8988T (cell line): ENCODE results near the gene WDR19.

Experiments
- DNase-seq: peaks from one replicate; pipeline ENCODE4 v3.0.0; 2011

Gene WDR19

DNA sequence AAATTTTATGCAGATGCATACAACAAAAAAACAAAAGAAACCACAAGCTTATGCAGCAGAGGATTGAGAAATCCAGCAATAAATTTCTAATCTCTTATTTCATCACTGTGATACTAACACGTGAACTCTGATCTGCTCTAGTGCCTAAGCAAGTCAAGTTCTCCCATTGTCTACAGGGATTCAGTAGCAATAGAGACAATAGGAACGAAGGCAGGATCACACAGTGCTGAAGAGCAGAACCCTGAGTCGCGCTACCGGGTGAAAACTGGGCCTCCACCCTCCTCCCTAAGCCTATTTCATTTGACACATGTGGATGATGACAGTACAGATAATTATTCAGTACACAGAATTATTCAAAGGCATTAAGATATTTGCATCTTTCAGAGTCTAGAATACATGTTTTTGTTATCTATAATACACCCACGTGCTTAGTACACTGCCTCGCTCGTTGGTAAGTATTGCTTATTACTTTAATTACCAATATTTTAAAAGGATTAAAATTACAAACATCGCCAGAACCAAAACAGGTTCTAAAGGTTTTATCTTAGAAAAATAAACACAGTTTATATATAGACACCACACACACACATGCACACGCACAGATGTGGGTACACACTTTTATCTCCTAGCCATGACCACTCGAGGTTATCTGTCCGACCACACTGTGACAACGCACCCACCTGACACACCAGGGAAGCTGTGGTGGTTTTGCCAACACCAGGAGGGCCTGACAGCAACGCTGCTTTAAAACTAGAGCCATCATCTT lies 123.8 kb downstream of the WDR19 start:
- DNase-seq, result no peak

DNA sequence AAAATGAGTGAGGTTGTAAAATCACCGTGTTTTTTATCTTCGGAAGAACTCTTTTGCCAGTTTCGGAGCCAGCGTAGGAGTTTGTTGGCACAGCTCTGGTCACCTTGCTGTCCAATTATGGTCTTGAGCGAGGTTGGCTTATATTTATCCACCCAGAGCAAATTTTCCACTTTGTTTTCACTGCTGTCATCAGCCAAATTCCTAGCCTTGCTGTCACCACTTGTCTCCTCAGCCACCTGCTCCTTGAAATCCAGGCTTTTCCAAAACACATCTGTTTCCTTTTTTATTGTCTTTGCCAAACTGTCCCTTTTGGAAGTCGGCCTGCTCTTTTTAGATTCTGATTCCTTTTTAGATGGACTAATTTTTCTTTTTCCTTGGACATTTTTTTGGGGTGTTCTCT lies 126.3 kb downstream of the WDR19 start:
- DNase-seq, result no peak

- DNase-seq, result no peak
Observed at GRCh38 chr4:39312816-39313215, 130.5 kb downstream of the WDR19 start.

DNA sequence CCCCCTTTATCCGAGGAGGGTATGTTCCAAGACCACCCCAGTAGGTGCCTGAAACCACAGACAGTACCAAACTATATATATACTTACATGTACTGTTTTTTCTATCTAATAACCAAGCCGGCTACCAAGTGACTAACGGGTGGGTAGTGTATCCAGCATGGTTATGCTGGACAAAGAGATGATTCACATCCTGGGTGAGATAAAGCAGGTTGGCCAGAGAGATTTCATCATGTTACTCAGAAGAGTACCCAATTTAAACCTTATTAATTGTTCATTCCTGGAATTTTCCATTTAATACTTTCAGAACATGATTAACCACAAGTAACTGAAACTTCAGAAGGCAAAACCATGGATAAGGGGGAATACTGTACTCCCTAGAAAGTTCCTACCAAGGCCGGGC lies 137.3 kb downstream of the WDR19 start:
- DNase-seq, result no peak

DNA sequence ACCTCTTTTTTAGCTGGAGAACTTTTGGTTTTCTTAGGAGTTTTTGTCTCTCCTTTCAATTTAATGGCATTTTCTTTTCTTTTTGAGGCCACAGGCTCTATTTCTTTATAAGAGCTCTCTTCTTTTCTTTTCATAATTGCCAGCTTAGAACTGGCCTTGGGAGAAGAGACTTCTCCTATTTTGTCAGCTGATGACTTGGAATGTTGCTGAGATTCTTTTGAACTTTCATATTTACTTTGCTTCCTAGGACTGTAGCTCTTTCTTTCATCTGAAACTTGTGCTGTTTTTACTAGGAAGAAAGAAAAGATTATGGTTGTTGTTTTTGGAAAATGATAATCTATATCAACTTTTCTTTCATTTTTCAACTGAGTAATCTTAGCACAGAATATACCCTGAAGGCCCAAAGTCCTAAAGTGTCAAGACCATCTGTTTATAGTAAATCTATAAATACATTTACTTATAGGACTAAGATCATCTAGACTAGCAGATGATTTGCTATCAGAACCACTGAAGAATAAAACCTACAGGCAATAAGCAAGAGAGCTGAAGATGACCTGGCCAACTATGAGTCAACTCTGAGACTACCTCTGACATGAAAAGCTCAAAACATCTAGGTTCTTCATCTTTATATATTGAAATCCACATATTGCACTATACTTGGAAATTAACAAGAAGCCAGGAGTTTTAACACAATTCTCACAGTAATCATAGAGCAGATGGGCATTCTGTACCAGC lies 138.2 kb downstream of the WDR19 start:
- DNase-seq, result no peak

- DNase-seq, result no peak
Observed at GRCh38 chr4:39323821-39324220, 141.5 kb downstream of the WDR19 start.

DNA sequence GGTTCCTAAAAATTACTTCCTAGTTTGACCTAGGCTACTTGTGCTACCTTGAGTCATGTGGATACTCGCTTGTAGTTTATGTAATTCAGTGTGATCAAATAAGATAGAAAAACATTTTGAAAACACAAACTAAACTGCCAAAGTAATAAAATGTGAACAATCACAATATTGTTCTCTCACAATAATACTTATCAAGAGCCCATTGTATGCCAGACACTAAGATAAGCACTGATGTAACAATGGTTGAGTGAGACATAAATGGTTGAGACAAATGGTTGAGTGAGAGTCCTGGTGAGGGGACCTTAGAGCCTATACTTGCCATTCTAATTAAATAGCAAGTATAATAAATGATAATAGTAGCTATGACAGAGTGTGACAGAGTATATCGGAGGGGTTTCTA lies 142.1 kb downstream of the WDR19 start:
- no peak for DNase-seq

GRCh38 chr4:39324897-39325613 lies 142.7 kb downstream of the WDR19 start:
- DNase-seq, result no peak

GRCh38 chr4:39326468-39326977 lies 144.2 kb downstream of the WDR19 start:
- DNase-seq, result no peak

GRCh38 chr4:39330353-39330752 lies 148.0 kb downstream of the WDR19 start:
- DNase-seq, result no peak

DNA sequence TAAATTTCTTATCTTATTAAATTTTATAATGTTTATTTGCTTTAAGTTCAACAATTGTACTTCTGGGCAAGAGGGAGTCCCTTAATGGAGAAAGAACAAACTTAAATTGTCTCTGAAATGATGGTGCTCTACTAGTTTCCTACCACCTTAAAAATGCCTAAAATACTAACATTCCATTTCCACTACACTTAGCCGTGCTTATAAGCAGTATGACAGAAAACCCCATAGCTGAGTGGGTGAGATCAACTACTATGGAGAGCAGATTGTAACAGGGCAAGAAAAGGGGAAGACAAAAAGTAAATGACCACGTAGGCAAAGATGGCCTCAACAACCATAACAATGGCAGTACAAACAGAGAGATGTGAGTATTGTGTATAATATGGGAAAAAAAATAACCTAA lies 148.9 kb downstream of the WDR19 start:
- DNase-seq, result no peak
